ENCODE measurements around the gene SIGLEC9.
A peak's percentile ranks its signal among the peaks of the same experiment; 100 is the strongest.

Gene SIGLEC9

DNA sequence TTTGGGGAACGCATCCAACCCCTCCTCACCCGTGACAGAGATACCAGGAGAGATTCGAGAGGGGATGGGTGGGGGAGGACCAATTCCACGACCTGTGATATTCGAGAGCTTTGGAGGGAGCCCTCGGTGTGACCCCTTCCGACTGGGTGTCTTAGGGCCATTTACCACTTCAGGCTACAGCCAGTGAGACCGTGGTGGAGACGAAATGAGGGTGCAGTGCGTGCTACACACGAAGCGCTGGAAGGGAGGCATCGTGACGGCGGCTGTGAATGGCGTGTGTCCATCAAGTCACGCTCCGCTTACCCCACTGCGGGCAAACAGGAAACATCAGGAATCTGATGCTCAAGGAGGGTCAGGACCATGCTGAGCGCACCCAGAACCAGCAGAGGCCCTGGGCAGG is 26.9 kb upstream of the SIGLEC9 start:
- DNase-seq: no peak

DNA sequence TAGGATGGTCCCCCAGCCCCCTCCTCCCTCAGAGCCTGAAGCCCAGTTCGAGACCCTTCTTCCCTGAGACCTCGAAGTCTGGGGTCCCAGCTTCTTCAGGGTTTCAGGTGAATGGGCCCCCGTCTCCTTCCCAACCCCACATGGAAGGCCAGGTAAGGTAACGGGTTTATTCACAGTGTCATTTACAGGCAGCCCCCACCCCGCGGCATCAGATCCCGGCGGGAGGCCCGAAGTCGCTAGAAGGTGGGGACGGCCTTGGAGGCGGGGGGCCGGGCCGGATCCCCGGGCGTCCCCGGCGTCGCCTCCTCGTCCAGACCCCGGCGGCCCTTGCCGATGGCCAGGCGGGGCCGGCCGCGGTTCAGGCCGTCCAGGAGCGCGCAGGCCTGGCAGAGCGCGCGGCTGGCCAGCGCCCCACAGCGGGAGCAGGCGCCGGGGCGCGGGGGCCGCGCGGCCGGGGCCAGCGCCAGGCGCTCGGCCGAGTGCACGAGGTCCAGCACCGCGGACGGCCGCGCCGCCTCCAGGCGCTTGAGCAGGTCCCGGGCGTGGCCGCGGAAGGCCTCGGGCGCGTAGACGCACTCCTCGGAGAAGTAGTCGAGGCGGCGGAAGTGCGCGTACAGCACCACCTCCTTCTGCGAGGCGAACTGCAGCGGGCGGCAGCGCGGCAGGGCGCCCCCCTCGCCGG is 26.2 kb upstream of the SIGLEC9 start:
- no peak for DNase-seq

DNA sequence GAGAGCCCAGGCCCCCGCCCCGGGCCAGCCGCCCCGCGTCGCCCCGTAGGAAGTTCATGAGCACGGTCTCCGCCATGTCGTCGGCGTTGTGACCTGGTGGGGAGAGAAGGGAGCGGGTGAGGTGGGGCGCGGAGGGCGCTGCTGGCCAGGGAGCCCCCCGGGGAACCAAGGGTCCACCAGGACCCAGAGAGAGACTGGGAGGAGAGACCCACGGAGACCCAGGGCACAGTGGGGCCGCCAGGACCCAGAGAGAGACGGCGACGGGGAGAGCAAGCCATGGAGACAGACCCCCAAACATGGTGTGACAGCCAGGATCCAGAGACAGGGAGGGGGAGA is 25.7 kb upstream of the SIGLEC9 start:
- DNase-seq: no peak

DNA sequence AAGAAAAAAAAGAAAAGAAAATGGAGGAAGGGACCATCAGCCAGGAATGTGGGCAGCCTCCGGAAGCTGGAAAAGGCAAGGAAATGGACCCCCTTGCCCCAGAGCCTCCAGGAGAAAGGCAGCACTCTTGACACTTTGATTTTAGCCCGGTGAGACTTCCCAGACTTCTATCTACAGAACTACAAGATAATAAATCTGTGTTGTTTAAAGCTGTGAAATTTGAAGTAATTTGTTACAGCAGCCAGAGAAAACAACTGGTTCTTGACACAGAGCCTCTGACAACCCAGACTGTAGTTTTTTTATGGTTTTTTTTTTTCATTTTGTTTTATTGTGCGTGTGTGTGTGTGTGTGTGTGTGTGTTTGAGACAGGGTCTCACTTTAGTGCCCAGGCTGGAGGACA is 24.1 kb upstream of the SIGLEC9 start:
- DNase-seq: no peak

DNA sequence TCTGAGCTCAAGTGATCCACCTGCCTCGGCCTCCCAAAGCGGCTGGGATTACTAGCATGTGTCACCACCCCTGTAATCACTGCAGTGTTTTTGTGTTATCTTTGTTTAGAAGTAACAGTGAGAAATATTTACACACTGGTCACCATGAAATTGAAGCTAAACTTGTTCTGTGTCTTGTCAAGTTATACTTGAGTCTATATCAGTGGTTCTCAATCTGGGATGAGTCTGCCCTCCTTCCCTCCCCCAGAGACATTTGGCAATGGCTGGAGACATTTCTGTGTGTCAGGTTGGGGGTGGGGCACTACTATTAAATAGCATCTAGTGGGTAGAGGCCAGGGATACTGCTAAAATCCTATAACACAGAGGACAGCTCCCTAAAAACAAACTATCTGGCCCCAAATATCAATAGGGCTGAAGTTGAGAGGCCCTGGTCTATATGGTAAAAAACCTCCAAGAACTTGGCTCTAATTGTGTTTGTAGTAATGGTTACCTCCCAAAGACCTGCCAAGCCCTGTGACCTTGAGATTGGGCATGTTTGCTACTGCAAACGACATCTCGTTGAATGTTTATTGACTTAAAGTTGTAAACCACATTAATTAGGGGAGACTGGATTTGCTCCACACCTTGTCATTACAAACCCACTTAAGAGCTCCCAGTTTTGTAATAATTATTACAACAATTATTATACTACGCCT is 23.4 kb upstream of the SIGLEC9 start:
- DNase-seq: no peak

DNA sequence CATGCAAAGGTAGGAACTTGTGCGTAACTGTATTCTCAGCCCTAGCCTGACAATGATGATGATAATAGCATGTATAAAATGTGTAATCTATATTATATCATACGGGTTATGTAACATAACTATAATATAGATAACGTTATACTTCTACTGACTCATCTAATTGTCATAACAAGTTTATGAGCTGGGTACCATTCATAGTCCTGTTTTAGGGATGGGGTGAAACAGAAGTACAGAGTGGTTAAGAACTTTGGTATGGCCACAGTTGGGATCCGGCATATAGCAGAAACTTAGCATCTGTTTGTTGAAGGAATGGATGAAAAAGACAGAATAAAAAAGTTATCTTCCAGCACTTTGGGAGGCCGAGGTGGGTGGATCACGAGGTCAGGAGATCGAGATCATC is 21.7 kb upstream of the SIGLEC9 start:
- DNase-seq: no peak

DNA sequence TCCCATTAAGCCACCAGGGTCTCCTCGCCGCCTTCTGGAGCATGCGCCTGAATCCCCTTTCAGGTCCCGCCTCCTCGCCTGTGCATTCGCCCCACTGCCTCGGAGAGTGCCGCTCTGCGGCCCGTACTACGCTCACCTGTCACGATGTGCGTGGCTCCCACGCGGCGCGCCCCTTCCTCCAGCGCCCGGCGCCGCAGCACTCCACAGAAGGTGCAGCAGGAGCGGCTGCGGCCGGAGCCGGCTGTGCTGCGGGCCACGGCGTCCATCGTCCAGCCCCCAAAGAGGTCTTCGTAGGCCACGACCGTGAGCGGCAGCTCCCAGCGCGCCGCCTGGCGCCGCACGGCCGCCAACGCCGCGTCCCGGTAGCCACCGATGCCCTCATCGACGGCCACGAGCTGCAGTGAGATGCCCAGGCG is 20.8 kb upstream of the SIGLEC9 start:
- no peak for DNase-seq

DNA sequence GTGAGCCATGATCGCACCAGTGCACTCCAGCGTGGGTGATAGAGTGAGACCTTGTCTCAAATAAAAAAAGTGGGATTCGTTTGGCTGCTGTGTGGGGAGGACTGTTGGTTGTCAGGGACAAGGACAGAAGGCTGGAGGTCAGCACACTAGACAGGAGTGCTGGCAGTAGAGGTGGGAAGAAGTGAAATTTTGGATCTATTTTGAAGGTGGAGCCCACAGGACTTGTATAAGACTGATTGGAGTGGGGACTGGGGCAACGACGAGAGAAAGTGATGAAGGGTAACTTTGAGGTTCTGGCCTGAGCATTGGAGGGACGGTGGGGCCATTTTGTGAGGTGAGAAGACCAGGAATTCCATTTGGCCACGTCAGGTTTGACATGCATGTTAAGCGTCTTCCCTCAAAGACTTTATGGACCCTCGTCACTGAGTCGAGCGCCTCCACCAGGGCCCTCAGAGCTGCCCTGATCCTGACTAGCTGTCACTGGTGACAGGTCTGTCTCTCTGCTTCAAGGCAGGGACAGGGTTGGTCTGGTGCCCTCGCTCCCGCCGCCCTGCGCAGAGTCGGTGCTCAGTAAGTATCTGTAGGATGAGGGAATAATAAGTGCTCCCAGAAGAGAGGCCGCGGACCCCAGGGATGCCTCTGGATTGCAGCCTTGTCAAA is 17.2 kb upstream of the SIGLEC9 start:
- no peak for DNase-seq

DNA sequence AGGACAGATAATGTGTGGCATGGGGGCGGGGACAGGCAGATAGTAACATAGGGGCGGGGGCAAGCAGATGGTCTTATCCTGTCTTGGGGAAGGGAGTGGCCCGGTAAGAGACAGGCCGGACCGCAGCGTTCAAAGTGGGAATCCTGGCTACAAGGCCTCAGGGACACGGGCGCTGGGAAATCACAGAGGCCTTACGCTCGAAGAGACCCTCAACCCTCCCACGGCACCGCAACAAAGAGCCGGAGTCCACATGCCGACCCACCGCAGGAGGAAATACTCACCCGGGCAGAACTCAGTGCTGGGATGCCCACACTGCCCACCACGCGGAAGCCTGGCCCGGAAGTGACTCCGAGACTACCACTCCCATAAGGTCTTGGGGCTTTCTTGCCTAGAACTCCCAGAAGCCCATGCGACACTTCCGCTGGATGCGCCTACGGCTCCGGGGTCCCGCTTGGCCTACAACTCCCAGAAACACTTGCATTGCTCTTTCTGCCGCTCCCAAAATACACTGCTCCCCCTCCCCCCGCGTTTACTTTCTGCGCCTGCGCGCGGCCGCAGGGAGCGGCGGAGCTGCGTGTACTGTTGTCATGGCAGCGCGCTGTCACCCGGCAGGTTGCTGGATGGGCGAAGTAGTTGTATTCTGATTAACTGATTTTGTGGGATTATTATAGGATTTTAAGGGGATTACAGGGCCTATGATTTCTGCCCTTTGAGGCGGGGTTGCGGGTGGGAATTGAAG is 16.5 kb upstream of the SIGLEC9 start, which contains the start of gene CTU1:
CTU1 (minus strand) TSS at position 344 of the 739 bp plus-strand sequence. CDS start 3,840 bp downstream, outside the sequence.
- DNase-seq: peak; percentile 99

DNA sequence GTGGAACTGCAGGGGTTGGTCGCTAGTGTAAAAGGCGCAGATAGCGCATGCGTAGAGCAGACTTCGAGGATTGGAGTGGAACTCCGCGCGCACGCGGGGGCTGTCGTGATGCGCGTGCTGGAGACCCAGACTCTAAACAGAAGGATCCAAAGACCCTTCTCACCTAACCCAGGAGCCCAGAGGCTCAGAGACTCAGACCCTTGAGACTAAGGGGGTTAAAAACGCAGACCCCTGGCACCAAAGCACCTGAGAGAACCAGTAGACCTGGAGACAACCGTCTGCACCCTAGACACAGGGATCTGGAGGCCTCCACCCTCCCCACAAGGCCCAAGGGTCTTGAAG is 15.9 kb upstream of the SIGLEC9 start:
- no peak for DNase-seq

DNA sequence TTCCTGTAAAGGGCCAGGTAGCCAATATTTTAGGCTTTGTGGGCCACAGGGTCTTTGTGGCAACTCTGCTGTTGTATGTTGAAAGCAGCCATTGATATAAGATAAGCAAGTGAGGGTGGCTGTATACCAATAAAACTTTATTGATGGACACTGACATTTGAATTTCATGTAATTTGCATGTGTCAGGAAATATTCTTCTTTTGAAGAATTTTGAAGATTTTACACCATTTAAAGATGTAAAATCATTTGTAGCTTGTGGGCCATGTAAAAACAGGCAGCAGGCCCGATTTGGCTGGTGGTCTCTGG is 14.1 kb upstream of the SIGLEC9 start:
- no peak for DNase-seq

DNA sequence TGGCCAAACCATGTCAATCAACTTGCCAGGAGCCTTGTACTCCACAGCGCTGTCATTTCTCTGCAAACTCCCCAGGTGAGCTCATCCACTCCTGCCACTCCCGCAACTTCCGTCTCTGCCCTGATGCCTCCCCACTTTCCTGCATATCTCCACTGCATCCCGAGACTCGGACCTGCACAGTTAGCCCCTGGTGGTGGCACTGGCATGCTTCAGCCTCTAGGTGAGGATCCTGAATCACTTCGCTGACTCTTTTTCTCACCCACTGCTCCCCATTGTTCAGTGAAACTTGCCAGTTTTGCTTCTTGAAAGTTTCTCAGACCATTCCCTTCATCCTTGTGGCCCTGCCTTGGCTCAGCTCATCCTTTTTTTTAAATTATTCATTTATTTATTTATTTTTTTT is 13.1 kb upstream of the SIGLEC9 start:
- no peak for DNase-seq

DNA sequence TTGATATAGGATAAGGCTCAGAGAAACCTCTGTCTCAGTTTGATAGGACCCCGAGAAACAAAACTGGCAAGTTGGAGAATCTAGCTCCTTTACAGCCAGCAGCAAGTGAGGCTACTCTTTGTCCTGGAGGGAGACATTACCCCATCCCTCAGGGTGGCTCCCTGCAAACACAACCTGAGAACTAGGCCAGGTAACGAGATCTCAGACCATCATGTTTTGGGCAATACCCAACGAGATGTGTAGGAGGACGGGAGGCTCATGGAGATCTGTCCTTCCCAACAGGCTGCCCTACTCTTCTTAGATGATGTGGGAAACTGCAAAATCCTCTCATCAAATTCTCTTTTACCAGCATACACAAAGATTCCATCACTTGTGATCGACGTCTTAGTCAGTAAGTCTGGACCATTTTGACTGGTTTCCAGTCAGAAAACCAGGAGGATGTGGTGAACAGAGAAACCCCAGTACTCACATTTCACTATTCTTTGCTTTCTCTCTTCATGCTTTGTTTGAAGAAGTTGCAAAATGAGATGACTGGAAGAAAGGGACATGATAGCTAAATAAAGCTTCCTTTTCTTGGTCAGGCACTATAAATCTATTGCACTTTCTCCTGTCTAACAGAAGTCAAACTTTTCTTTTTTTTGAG is 10.5 kb upstream of the SIGLEC9 start:
- DNase-seq: no peak

DNA sequence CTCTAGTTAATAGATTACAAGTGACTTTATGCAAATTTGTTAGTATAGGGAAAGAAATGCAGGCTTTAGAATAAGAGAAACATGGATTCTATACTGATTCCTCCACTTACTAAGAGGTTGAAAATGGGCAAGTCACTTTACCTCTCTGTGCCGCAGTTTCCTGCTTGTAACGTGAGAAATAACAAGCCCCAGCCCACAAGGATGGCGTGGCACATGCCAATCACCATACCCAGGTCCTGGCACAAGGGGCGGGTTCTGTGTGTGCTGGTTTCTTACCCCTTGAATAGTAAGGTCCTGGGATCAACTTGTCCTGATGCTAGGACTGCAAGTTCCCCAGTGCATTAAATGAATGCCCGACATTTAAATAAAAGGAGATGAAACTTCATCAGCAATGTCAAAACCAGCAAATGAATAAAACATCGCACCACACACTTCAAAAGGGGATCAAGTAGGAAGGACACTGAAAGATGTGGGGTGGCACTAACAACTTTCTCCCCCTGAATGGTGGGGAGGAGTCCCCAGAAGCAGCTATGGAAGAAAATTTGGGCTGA is 7.9 kb upstream of the SIGLEC9 start:
- peak; percentile 40 for DNase-seq

DNA sequence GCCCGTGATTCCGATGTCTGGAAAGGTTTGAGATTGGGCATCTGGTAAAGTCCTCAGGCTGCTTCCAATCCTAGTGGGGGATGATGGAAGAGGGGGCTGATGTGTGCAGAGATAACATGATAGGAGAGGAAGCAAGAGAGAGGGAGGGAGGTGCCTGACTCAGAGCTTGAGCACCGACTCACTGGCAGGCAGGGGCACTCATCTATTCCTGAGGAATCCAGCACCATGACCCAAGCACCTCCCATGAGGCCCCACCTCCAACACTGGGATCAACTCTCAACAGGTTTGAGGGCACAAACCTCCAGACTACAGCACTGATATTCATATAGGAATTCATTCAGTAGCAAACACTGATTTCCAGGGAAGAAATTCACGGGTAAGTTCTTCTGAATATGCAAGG is 5.6 kb upstream of the SIGLEC9 start:
- DNase-seq: no peak

DNA sequence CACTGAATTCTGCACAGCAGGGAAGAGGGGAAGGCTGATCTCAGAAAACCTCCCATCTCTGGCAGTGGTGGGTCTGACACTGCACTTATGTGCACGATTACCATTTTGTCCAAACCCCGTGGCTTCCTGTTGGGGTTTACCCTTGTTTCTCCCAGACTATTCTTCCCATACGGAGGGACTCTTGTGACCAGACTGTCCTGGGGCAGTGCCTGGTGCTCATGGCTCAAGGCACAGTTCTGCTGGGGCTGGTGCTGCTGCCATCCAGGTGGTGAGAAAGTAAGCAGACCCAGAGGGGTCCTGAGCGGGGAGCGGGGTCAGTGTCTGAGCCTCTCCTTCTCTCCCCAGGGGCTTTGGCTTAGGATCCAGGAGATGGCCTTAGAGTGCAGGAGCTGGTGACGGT is 5.1 kb upstream of the SIGLEC9 start:
- DNase-seq: no peak

DNA sequence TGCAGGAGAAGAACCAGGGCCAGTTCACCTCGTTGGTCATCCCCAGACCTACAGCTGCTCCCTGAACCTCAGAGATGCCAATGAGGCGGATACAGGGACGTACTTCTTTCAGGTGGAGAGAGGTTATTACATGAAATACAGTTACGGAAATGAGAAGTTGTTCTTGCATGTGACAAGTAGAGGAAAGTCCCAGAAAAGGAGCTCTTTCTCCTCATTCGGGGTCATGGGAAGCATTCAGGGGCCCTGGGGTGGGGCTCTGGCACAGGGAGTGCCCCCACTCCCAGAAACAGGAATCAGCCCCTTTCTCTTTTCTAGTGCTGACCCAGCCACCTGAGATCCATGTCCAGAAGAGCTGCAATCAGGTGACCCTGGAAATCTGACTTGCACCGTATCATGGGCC is 4.5 kb upstream of the SIGLEC9 start:
- no peak for DNase-seq

DNA sequence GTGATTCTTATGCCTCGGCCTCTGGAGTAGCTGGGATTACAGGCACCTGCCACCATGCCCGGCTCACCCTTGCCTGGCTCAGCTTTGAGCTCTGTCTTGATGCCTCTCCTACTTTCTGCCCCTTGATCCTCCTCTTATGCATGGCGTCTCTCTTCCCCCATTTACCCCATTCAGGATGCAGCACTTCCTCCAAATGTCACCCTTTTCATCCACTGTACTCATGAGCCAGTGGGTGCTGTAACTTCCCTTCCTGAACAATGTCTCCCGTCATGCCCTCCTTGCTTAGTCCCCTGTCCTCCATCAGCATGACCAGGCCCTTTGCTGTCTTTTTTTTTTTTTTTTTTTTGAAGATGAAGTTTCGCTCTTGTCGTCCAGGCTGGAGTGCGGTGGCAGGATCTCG is 3.4 kb upstream of the SIGLEC9 start:
- DNase-seq: no peak

DNA sequence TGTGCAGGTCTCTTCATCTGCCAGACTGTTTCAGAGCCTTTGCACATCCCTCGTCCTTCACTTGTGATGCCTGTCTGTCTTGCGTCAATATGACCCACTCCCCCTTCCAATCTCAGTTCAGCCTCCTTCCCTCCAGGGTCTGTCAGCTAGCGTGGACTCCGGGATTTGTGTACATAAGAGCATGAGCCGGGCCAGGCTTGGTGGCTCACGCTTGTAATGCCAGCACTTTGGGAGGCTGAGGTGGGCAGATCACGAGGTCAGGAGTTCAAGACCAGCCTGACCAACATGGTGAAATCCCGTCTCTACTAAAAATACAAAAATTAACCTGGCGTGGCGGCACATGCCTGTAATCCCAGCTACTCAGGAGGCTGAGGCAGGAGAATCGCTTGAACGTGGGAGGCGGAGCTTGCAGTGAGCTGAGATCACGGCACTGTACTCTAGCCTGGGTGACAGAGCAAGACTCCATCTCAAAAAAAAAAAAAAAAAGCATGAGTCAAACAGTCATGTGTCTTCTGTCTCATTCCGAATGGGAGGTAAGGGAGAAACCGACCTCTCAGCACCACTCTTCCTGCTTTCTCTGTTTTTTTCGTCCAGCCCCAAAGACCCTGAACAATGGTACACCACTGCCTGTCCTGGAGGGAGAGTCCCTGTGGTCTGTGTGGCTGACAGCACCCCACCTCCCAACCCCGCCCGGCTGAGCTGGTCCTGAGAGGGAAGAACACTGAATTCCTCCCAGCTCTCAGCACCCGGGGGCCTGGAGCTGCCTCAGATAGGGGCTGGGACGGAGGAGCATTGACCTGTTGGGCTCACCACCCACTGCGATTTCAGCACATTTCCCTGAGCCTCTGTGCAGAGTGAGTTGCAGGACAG is 2.4 kb upstream of the SIGLEC9 start:
- DNase-seq: no peak

DNA sequence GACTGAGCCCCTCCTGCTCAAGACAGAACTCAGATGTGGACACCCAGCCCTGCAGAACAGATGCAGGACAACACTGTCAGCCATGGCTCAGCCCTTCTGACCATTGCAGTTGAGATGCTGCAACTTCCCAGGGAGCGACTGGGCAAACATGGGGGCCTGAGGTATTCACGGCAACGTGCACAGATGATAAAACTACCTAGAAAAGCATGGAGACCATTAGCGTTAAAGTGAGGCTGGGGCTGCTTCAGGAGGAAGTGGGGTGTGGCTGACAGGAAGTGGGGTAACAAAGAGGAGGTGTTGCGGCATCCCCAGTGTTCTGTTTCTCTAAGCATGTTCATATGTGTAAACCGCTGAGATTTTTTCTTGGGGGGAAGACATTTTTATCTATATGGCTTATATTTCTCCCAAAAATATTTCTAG is 1.3 kb upstream of the SIGLEC9 start:
- DNase-seq: peak; percentile 68

DNA sequence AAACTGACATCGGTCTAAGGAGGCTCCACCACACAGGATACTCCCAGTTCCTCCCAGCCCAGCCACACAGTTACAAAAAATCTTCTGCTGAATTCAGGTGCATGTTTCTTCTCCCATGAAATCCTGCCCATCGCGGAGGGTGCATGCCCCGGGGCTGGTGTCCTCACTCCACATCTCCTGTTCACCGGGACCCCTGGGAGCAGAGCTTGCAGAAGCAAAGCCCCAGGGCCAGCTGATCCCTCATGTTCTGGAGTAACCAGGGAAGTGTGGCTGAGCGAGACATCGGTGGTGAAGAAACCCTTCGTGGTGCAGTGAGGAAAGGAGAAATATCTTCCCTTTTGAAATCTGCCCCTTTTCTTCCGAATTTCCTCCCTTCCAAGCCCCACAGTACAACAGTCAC is 904 bp upstream of the SIGLEC9 start:
- no peak for DNase-seq

DNA sequence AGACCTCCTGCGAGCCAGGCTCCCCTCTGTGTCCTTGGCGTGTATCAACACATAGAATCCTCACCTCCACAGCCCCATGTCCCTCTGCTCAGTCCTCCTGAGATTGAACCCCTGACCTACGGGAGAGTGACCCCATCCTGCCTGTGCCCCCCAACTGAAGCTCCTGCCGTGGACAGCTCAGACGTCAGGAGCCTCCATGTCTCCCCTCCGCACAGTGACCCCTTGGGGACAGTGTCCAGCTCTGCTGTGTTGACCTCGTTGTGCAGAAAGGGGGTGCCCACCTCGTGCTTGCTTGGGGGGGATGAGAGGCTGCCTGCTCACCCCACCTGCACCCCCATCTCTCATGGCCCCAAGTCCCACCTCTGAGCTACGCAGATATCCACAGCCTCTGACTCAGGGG is 490 bp upstream of the SIGLEC9 start:
- no peak for DNase-seq

All from CD4-positive, alpha-beta T cell treated with Interleukin-4 for 4 hours (primary cell).